ENCODE measurements around the gene FCHSD2. TPM values are rescaled to one million over a fixed set of nuclear protein-coding genes. Genes with fewer than 3 reads are reported as not detected.
"Not testable (repeated sequence)": the region's sequence is repeated elsewhere in the genome, so short reads cannot be mapped to it uniquely, and the experiment has no call there.

Gene FCHSD2
- total RNA-seq, 4 donors from 2014 or later: 15.4 to 37.8 (median 31.9) TPM

DNA sequence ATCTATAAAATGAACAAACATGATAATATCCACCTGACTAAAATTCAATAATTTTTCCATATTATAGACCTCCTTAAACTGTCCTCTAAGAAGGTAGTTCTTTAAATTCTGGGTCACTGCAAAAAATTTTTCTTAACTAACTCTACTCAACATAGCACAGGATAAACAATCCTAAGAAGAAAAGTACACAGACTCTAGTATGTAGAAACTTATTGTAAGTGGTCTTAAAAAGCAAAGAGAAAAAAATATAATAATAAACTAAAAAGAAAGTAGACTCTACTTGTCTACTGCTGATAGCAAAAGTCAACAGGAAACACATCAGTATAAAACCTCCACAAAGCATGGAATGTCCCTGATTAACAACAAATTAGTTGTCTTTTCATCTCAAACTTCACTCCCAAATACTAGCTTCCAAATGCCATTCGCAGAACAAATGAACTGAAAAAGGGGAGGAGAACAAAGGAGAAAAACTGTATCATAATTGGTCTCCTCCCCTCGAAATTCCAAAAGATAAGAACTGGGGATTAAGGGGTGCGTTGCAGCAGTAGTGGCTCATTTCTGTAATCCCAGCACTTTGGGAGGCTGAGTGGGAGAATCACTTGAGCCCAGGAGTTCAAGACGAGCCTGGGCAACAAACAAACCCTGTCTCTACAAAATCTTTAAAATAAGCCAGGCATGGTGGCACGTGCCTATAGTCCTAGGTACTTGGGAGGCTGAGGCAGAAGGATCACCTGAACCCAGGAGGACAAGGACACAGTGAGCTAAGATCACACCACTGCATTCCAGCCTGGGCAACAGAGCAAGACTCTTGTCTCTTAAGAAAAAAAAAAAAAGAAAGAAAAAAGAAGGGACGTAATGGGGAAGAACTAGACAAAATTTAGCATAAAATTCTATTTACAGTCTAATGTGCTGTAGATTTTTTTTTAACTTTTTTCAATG is 6.5 kb downstream of the FCHSD2 start:
- TF ChIP-seq, protein P1, sequence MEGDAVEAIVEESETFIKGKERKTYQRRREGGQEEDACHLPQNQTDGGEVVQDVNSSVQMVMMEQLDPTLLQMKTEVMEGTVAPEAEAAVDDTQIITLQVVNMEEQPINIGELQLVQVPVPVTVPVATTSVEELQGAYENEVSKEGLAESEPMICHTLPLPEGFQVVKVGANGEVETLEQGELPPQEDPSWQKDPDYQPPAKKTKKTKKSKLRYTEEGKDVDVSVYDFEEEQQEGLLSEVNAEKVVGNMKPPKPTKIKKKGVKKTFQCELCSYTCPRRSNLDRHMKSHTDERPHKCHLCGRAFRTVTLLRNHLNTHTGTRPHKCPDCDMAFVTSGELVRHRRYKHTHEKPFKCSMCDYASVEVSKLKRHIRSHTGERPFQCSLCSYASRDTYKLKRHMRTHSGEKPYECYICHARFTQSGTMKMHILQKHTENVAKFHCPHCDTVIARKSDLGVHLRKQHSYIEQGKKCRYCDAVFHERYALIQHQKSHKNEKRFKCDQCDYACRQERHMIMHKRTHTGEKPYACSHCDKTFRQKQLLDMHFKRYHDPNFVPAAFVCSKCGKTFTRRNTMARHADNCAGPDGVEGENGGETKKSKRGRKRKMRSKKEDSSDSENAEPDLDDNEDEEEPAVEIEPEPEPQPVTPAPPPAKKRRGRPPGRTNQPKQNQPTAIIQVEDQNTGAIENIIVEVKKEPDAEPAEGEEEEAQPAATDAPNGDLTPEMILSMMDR (IDR thresholded peaks at IDR 0.05): no peak
- no peak for DNase-seq (ENCODE audit: low spot score)
- ATAC-seq (ENCODE audit: low FRiP score): no peak

DNA sequence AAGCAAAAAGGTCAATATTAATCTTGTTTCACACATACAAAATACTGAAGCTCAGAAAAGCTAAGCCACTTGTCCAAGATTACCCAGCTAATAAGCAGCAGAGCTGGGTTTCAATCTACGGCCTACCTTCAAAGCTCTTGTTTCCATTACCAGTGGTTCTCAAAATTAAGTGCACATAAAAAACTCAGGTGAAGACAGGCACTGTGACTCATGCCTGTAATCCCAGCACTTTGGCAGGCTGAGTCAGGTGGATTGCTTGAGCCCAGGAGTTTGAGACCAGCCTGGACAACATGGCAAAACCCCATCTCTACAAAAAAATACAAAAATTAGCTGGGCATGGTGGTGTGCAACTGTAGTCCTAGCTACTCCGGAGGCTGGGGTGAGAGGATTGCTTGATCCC is 9.8 kb downstream of the FCHSD2 start:
- not testable (repeated sequence) for DNase-seq (ENCODE audit: low spot score); ATAC-seq (ENCODE audit: low FRiP score)

DNA sequence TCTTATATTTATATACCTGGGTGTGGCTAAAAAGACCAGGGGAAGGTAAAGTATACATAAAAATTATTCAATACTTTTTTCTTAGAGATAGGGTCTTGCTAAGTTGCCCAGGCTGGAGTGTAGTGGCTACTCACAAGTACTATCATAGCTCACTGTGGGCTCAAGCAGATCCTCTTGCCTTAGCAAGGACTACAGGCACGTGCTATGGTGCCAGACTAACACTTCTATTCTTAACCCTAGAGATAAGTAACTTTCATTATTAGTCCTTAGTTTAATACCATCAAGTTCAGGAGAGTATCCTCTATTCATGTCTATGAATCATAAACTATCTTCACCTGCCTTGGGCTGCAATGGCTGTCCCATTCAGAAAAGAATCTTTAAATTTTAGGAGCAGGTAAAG is 11.9 kb downstream of the FCHSD2 start:
- DNase-seq (ENCODE audit: low spot score): no peak
- no peak for ATAC-seq (ENCODE audit: low FRiP score)
- TF ChIP-seq, protein P1 (IDR thresholded peaks at IDR 0.05): no peak

DNA sequence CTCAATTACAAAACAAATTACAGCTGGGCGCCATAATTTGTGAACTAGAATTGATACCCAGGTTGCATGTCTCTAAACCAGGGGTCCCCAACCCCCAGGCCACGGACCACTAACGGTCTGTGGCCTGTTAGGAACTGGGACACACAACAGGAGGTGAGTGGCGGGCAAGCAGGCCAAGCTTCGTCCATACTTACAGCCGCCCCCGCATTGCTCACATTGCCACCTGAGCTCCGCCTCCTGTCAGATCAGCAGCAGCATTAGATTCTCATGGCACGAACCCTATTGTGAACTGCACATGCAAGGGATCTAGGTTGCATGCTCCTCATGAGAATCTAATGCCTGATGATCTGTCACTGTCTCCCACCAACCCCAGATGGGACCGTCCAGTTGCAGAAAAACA is 12.9 kb downstream of the FCHSD2 start:
- ATAC-seq (ENCODE audit: low FRiP score) (no peak), DNase-seq (ENCODE audit: low spot score) (no peak)
- TF ChIP-seq, protein P1 (IDR thresholded peaks at IDR 0.05): no peak

DNA sequence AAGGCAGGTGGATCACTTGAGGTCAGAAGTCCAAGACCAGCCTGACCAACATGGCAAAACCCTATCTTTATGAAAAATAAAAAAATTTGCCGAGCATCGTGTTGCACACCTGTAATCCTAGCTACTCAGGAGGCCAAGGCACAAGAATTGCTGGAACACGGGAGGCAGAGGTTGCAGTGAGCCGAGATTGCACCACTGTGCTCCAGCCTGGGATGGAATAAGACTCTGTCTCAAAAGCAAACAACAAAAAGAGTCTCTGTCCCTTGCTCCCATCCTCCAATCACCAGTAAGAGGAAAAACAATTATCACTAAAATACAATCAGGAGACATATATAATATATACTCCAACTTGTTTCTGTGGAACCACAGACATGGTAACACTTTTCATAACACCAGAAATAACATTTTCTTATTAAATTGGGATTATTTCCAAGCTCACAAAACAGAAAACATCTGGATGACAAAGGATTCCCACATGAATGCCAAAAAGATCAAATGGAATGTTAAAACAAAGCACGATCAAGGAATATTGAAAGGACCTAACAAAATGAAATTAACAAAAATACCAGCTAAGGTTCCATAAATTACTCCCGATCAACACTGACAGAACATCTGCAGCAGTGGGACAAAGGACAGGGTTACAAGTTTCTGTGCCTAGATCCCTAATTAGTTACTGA is 15.2 kb downstream of the FCHSD2 start:
- no peak for DNase-seq (ENCODE audit: low spot score)
- TF ChIP-seq, protein P1 (IDR thresholded peaks at IDR 0.05): no peak
- no peak for ATAC-seq (ENCODE audit: low FRiP score)

DNA sequence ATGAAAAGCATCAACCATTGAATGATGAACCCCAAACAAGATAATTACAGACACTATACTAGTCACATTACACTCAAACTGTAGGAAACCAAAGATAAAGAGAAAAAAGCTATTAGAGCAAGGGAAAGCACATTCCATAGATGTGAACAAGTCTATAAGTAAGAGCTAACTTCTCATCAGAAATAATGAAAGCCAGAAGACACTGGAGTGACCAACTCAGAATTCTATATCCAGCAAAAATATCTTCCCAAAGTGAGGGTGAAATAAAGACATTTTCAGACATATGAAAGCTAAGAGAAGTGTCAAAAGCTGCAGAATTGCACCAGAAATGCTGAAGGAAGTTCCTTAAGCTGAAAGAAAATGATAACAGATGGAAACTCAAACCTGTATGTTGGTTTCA is 17.3 kb downstream of the FCHSD2 start:
- ATAC-seq (ENCODE audit: low FRiP score): no peak

DNA sequence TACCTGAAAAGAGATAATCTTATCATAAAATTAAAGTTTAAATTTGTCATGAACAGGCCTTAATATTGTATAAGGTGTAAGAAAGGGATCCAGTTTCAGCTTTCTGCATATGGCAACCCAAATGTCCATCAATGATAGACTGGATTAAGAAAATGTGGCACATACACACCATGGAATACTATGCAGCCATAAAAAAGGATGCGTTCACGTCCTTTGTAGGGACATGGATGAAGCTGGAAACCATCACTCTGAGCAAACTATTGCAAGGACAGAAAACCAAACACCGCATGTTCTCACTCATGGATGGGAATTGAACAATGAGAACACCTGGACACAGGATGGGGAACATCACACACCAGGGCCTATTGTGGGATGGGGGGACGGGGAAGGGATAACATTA is 18.2 kb downstream of the FCHSD2 start:
- not testable (repeated sequence) for DNase-seq (ENCODE audit: low spot score); ATAC-seq (ENCODE audit: low FRiP score)

More for the DNA sequence above, 17.3 kb downstream of the FCHSD2 start:
- TF ChIP-seq, protein P1 (IDR thresholded peaks at IDR 0.05): no peak
- DNase-seq (ENCODE audit: low spot score): no peak

DNA sequence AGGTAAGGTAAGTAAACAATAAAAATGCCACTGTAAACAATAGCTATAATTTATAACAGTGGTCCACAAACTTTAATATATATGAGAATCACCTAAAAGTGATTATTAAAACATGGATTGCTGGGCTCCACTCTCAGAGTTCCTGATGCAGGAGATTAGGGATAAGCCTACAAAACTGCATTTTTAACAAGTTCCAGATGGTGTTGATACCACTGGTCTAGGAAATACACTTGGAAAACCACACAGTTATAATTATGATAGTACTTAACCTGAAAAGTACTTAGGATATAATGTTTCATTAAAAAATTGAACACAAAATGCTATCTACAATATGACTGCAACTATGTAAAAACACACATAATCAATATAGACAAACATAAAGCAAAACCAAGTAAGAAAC is 20.4 kb downstream of the FCHSD2 start:
- no peak for ATAC-seq (ENCODE audit: low FRiP score)
- TF ChIP-seq, protein P1 (IDR thresholded peaks at IDR 0.05): no peak
- DNase-seq (ENCODE audit: low spot score): no peak

All from omental fat pad (tissue), 4 donors.